GM18951 (cell line): ENCODE results near the gene PRR5L.

ENCODE experiments used
- POLR2A ChIP-seq: IDR thresholded peaks from 4 replicates; pipeline ENCODE4 v1.6.1; 2011; ENCODE audit warnings: mild to moderate bottlenecking; ENCODE audit not compliant: insufficient read length, insufficient read depth; ENCODE audit errors: extremely low read depth
- in situ Hi-C: fragments of 300-500 bp; cut with MboI; formaldehyde crosslinking; loops from one replicate; pipeline ENCODE4 v1.12.0; 2022; ENCODE audit warnings: low sequenced_read_pairs, mixed read lengths, inconsistent platforms; ENCODE audit not compliant: unreplicated experiment

PRR5L gene

GRCh38 chr11:36425561-36426081, 129.5 kb downstream of the PRR5L start:
- in situ Hi-C loops, result no loop called here
- no peak for TF ChIP-seq POLR2A

- in situ Hi-C loops, result no loop called here
- TF ChIP-seq POLR2A, result no peak
Observed at GRCh38 chr11:36426226-36426848, 130.2 kb downstream of the PRR5L start.

GRCh38 chr11:36427079-36427478, 131.0 kb downstream of the PRR5L start:
- in situ Hi-C loops, result no loop called here
- TF ChIP-seq POLR2A, result no peak

GRCh38 chr11:36427876-36428275, 131.8 kb downstream of the PRR5L start:
- no peak for TF ChIP-seq POLR2A
- in situ Hi-C loops, result no loop called here

GRCh38 chr11:36431429-36432092, 135.5 kb downstream of the PRR5L start:
- in situ Hi-C loops, result no loop called here
- TF ChIP-seq POLR2A, result no peak

- in situ Hi-C loops, result no loop called here
- TF ChIP-seq POLR2A, result no peak
Observed at GRCh38 chr11:36432093-36432469, 136.0 kb downstream of the PRR5L start.

- in situ Hi-C loops, result no loop called here
- no peak for TF ChIP-seq POLR2A
Observed at GRCh38 chr11:36432738-36433137, 136.7 kb downstream of the PRR5L start.

GRCh38 chr11:36436064-36436463, 140.0 kb downstream of the PRR5L start:
- in situ Hi-C loops, result no loop called here
- no peak for TF ChIP-seq POLR2A

GRCh38 chr11:36436589-36436988, 140.5 kb downstream of the PRR5L start:
- no peak for TF ChIP-seq POLR2A
- in situ Hi-C loops, result no loop called here

- TF ChIP-seq POLR2A, result no peak
- in situ Hi-C loops, result no loop called here
Observed at GRCh38 chr11:36437413-36437812, 141.3 kb downstream of the PRR5L start.

GRCh38 chr11:36438126-36438525, 142.0 kb downstream of the PRR5L start:
- in situ Hi-C loops, result no loop called here
- no peak for TF ChIP-seq POLR2A

GRCh38 chr11:36441610-36442208, 145.6 kb downstream of the PRR5L start:
- no peak for TF ChIP-seq POLR2A
- in situ Hi-C loops, result no loop called here

GRCh38 chr11:36443661-36444060, 147.6 kb downstream of the PRR5L start:
- in situ Hi-C loops, result no loop called here

GRCh38 chr11:36446135-36446534, 150.0 kb downstream of the PRR5L start:
- no peak for TF ChIP-seq POLR2A
- in situ Hi-C loops, result no loop called here

More at GRCh38 chr11:36443661-36444060, 147.6 kb downstream of the PRR5L start:
- TF ChIP-seq POLR2A, result no peak

- in situ Hi-C loops, result no loop called here
- TF ChIP-seq POLR2A, result no peak
Observed at GRCh38 chr11:36447514-36447913, 151.4 kb downstream of the PRR5L start.
